ENCODE data around the gene KRTAP5-5.
"Not testable (repeated sequence)": the region's sequence is repeated elsewhere in the genome, so short reads cannot be mapped to it uniquely, and the experiment has no call there.

Gene KRTAP5-5

DNA sequence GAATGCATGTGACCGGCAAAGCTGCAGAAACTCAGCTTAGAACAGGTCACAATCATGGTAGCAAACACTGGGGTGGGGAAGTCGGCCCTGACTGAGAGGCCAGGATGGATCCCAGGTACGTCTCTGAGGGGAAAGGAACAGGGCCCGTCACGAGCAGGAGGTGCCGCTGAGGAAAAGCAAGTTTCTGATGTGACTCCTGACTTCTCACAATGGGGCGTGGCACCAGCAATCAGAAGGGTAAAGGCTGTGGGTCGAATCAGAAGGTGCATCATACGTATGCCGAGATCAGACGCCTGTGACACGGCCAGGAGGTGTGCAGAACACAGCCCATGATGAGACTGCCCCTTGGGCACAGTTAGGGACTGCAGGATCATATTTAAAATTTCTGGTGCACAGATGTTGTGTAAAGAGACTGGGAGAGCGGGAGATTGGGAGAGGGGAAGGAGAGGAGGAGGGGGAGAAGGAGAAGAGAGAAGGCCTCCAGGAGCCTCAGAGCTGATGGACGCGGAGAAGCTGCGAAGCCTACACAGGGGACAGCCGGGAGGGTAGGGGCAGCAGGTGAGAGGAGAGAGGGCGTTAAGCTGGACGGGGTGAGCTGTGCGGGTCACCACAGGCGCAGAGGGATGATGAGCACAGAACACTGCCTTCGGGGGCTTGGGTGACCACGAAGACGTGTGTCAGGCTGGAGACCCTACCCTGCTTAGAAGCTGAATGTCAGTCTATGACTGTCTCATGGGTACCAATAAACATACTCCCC lies 30.7 kb downstream of the KRTAP5-5 start:
- DNase-seq: no peak

DNA sequence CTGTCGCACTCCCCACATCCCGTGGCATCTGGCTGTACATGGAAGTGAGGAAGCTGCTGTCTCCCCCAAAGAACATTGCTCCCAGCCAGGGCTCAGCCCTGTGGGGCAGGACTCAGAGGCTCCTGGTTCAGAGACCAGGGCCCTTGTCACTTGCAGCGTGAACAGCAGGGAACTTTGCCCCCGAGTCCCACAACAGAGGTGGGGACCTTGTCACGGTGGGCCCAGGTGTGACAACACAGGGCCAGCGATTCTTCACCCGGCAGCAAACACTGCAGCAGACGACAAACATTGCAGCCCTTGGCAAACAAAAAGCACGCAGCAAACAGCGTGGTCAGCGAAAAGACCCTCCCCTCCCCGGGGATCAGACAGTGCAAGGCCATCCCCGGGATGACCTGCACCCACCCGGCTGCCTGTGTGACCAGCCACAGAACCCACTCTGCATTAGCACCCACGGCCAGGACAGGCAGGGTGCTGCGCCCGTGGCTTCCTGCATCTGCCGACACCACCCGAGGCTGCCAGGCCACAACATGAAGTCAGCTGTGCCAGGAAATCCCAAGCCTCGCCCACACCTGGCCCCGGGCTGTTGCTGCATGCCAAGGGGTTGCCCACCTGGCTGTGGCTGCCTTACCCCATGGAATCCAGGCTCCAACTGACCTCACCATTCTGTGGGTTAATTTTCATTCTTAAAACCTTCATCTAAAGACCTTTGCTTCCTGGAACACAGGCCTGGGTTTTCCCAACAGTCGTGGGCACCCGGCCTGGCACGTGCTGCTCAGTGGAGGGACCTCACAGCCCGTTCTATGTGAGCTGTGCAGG lies 32.1 kb downstream of the KRTAP5-5 start:
- DNase-seq: not testable (repeated sequence)

DNA sequence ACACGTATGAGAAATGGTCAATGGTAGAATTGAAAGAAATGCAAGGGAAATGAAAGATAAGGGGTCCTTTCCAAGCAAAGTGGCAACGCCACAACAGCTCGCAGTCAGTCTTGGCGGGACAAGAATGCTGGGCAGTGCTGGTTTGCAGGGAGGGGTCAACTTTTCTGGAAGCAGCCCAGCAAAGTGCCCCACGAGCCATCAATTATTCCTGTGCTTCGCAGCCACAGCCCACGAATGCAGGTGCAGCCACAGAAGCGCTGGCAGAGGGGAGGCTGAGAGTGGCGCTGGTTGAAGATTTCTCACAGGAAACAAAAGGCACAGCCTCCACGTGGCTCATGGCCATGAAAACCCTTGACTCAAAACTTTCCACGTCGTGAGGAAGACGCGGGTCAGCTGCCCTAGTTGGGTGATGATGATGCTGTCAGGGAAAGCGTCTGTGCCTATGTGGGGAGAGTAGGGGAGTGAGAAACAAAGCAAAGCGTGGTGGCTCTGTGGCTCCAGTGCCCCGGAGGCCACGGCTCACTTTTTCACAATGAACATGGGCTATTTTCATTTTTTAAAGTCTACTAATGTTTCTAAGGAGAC lies 33.2 kb downstream of the KRTAP5-5 start:
- DNase-seq: not testable (repeated sequence)

DNA sequence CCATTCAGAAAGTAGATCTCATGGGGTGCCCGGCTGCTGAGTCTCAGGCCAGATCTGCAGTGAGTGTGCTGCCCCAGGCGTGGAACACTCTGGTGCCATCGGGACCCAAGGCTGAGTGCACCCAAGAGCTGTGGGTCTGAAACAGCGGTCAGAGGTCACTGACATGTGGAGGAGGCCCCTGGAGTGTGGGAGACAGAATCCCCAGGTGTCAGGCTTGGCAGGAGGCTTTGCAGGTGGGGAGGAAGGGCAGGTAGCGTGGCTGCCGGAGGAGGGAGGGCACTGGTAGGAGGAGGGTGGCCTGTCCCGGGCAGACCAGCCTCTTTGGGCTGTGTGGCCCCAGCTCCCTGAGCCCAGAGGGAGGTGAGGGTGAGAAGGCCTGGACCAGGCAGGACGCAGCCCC lies 35.7 kb downstream of the KRTAP5-5 start:
- no peak for DNase-seq

DNA sequence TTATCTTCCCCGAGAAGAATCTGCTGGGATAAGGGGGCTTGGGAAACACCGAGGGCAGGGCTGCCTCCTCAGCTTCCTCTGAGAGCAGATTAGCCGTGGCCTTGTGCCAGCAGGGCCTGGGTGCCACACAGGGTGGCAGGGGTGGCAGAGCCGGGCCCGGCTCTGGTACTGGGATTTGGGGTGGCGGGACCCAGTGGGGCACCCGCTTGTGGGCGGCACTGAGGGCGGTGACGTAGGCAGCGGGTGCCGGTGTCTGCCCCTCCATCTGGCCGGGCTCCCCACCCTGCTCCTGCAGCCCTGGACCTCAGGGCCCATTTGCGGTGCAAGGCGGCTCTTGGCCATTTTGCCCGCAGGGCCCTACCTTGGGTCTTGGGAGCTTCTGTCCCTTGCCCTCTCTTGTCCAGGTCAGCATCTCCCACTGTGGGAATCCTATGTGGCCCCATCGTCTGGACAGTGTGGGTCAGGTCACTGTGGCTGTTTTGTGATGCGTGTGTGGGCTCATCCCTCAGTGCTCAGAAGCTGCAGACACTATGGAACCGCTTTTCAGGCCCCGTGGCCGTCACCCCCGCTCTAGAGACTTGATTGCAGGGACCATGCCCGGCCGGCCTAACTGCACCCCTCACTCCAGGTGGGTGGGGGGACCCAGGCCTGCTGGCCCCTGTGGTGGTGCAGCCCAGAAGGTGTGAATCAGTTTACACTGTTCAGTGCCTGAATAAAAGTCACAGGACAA lies 37.7 kb downstream of the KRTAP5-5 start:
- DNase-seq: no peak

DNA sequence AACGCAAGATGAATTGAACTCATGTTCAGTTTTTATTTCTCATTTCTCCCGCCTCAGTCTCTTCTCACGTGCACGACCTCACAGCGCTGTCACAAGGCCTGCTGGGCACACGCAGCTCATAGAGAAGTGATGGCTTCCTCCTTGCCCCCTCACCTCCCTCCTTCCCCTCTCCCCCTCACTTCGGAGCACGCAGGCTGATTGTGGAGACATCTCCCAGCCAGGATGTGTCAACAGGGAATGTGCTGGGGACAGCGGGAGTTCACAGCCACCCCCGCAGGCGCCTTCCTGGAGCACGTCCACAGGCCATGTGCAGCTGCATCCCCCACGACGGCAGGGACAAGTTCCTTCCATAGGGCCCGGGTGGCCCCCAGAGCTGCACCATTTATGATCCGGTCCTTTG lies 38.3 kb downstream of the KRTAP5-5 start:
- DNase-seq: no peak

DNA sequence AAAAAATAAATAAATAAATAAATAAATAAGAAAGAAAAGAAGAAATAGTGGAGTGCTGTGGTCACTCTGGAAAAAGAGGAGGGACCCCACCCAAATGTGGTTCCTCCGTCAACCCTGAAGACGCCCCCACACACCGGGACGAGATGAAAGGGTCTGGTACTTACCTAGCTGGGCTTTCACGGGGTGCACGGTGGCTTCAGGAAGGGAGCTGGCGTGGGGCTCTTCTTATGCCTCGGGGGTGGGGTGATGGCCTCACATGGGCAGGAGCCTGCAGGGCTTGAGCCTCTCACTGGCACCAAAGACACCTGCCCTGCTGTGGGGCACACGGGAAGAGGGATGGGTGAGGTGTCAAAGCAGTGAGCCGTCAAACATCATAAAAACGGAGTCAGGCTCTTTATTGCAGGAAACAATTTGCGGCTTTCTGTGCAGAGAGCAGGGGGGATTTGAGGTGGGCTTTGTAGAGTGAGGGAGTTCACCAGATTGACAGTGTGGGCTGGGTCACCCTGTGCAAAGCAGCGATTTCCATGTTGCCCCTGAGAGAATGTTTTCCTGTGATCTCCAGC lies 39.4 kb downstream of the KRTAP5-5 start:
- DNase-seq: no peak

DNA sequence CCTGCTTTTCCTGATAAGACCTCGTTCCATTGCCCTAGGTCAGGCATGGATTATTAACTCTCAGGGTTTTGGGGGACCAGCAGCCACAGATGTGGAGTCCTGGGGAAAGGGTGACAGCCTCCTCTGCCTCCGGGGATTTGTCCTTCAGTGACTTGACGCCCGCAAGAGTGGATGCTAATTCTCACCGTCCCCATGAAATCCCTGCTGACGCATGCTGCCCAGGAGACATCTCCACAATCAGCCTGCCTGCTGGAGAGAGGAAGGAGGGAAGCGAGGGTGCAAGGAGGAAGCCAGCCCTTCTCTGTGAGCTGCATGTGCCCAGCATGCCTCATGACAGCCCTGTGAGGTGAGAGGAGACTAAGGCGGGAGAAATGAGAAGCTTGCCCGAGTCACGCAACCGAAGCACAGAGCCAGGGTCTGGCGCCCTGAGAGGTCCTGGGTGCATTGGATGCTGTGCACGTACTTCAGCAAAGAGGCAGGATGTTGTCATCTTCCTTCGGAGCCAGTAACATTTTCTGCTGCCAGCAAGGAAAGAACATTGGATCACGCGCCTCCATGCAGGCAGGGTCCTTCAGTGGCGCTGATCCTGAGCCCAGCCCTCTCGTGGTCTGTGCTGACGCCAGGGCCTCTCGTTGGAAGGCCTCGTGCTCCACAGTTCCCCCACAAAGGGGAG lies 40.1 kb downstream of the KRTAP5-5 start:
- DNase-seq: no peak

DNA sequence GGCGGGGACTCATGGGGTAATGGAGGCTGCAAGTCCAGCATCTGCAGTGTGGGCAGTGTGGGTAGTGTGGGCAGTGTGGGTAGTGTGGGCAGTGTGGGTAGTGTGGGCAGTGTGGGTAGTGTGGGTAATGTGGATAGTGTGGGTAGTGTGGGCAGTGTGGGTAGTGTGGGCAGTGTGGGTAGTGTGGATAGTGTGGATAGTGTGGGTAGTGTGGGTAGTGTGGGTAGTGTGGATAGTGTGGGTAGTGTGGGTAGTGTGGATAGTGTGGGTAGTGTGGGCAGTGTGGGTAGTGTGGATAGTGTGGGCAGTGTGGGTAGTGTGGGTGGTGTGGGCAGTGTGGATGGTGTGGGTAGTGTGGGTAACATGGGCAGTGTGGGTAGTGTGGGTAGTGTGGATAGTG lies 40.9 kb downstream of the KRTAP5-5 start:
- DNase-seq: not testable (repeated sequence)

DNA sequence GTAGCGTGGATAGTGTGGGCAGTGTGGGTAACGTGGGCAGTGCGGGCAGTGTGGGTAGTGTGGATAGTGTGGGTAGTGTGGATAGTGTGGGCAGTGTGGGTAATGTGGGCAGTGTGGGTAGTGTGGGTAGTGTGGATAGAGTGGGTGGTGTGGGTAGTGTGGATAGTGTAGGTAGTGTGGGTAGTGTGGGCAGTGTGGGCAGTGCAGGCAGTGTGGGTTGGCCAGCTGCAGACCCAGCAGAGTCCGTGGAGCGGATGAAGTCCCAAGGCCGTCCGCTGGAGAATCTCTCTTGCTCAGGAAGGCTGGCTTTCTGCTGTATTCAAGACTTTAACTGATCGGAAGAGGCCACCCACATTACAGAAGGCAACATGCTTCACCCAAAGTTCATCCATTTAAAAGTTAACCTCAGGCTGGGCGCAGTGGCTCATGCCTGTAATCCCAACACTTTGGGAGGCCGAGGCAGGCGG lies 41.4 kb downstream of the KRTAP5-5 start:
- no peak for DNase-seq

DNA sequence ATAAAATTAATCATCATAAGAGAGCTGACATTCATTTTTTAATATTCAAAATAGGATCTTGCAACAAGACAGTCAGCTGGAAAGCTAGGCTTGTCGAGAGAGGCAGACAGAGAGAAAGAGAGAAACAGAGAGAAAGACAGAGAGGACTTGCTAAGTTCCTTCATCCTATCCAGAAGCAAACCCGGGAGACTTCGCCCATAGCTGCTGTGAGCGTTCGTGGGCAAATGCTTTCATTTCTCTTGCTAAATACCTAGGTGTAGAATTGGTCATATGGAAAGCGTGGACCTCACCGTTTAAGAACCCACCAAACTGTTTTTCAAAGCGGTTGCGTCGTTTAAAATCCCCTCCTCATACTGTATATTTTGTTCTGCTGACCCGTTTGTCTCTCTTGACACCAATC lies 42.1 kb downstream of the KRTAP5-5 start:
- no peak for DNase-seq

DNA sequence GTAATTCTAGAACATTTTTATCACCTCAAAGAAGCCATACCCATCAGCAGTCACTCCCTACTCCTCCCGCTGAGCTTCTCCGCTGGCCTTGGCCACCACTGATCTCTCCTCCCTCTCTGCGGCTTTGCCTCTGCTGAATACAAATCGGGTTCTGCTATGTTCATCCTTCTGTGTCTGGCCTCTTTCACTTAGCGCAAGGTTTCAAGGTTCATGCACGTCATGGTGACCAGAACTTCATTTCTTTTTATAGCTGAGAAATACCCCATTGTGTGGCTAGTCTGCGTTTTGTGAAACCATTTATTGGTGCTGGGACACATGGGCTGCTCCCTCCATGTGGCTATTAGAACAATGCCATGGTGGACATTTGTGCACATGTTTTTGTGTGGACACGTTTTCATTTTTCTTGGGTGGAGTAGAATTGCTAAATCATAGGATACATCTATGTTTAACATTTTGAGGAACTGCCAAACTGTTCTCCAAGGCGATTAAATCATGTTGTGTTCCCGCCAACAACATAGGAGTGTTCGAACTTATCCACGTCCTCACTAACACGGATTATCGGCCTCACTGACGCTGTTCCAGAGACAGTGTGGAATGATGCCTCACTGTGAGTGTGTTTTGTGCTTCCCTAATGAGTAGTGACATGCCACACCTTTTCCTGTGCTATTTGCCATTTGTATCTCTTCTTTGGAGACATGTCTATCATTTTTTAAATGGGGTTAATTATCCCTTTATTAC lies 43.2 kb downstream of the KRTAP5-5 start:
- DNase-seq: no peak

DNA sequence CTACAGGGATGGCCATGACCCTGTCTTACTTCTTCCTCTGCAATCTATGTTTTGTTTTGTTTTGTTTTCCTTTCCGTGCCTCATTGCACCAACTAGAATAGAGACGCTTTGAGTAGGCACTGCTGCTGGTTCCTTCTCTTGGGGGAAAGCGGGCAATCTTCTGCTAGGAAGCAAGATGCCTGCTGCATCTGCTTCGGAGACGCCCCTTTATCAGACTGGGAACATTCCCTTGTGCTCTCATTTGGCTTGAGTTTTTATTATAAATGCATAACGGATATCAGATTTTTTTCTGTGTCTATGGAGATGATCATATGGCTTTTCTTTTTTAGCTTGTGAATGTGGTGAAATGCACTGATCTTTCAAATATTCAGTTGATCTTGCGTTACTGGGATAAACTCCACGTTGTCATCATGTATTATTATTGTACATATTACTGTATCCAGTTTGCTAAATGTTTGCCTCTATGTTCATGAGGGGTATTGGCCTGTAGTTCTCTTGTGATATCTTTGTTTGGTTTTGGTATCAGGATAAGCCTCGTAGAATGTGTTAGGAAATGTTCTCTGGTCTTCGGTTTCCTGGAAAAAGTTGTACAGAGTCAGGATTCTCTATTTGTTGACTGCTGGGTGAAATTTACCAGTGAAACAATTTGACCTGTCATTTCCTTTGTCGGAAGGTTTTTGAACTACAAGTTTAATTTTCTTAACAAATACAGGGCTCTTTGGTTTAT lies 44.0 kb downstream of the KRTAP5-5 start:
- DNase-seq: no peak

DNA sequence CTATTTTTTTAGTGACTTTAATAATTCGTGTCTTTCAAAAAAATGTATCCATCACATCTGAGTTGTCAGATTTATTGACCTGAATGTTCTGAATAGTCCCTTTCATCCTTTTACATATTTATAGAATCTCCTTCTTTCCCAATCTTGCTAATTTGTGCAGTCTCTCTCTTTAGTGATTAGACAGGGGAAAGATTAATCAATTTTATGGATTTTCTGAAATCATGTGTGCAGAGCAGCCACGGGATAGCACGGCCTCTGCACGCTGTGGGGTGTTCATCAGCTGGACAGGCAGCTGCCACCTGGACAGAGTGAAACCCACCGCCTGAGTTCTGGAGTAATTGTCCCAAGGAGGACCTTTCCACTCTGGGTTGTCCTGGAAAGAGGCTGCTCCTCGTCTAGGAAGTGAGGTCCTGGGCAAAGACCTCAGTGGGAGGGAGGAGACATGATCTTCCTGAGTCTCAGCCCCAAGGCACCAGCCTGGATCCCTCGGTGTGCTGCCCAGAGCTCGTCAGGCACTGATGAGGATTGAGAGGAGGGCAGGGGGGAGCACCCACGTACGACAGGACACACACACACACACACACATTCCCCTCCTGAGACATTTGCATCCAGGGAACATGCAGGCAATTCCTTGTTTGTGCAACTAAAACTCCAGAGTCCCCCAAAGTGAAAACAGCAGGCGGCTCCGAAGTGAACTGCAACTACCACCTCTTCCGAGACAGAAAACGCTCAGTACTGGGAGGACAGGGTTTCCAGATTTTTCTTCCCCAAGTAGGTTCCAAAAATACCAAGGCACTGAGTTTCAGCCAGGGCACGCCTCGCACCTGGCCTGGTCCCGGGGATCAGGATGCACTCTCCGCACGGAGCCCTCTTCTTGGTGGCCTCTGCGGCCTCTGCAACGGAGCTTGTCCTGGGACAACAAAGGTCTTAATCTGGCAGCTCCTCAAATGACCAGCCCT lies 44.9 kb downstream of the KRTAP5-5 start:
- no peak for DNase-seq

DNA sequence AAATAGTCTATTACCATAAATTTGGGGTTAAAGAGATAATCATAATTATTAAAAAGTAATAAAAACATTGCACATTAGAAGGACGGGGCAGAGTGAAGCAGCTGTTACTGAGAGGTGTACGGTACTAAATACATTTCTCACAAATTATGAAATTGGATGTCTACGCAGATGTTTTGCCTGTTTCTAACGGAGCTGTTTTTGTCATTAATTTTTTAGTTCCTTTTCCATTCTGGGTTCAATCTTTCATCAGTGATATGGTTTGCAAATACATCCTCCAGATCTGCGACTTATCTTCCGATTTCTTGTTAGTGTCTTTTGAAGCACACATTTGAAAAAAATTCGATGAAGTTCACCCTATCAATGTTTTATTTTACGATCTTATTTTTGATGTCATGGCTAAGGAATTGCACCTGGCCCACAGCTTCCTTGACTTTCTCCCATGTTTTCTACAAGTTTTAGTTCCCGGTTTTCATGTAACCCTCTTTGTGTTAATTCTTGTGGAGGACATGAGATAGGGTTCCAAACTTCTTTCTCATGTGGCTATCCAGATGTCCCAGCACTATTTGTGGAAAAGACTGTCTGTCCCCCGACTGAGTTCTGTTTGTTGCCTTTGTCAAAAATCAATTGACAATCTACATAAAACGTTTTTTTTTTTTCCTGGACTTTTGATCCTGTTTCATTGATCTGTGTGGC lies 46.1 kb downstream of the KRTAP5-5 start:
- no peak for DNase-seq

DNA sequence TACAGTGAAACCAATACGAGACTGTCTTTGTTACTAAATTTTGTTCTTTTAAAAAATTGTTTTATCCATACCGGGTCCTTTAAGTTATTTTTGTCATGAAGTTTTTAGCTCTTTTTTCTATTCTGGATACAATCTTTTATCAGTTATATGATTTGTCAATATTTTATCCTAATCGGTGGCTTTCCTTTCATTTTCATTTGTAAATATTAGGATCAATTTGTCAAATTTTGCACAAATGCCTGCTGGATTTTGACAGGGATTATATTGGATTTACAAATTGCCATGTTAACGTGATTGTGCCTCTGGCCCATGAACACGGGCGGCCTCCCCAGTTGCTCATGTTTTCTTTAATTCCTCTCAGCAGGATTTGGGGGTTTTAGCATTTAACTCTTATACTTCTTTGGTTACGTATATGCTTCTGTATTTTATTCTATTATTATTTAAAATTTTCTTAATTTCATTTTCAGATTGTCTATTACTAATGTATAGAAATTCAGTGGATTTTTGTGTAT lies 46.7 kb downstream of the KRTAP5-5 start:
- DNase-seq: no peak

DNA sequence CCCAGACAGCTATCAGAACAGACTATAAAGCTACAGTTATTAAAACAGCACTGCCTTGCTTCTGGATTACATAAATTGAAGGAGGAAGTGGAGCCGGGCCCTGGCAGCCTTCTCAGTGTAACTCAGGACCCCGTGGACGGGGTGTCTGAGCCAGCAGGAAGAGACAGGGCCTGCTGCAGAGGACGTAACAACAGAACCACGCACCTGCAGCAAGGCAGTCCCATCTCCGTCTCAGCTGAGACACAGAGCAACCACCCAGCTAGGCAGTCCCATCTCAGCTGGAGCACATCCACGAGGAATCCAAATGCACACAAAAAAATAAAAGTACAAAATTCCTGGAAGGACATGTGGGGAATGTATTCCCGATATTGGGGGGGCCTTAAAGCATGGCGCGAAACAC lies 50.3 kb downstream of the KRTAP5-5 start:
- no peak for DNase-seq

Measured in 8988T (cell line).